GM12878 (cell line): ENCODE measurements around the gene CTNNA3.

ENCODE experiments used
- ELK1 ChIP-seq: IDR thresholded peaks from 2 replicates; pipeline ENCODE4 v1.6.1; 2012; ENCODE audit warnings: low read depth, low read length, improper control_type of control experiment
- ESRRA ChIP-seq: IDR thresholded peaks from 2 replicates; pipeline ENCODE4 v1.6.1; 2012; ENCODE audit warnings: mild to moderate bottlenecking, low read length, improper control_type of control experiment
- POLR2AphosphoS5 ChIP-seq: IDR thresholded peaks from 2 replicates; pipeline ENCODE4 v1.6.1; 2011; ENCODE audit warnings: mild to moderate bottlenecking, low read length, inconsistent platforms
- SIN3A ChIP-seq: IDR thresholded peaks from 2 replicates; pipeline ENCODE4 v1.6.1; 2012; ENCODE audit warnings: low read depth, low read length, improper control_type of control experiment
- TAF1 ChIP-seq: IDR thresholded peaks from 2 replicates; pipeline ENCODE4 v1.6.1; 2011; ENCODE audit warnings: mild to moderate bottlenecking, low read depth, low read length, borderline replicate concordance
- ZNF274 ChIP-seq: IDR thresholded peaks from one replicate; pipeline ENCODE4 v1.8.0; 2011; ENCODE audit not compliant: insufficient read length, insufficient read depth
- TF ChIP-seq, protein P1 (sequence below), 3 experiments: IDR thresholded peaks in 2 of 3; conservative IDR thresholded peaks in 1 of 3; 2 replicates each; pipeline ENCODE4 v1.5.1; 2011; ENCODE audit warnings: low read depth in 3 of 3, low read length in 3 of 3, mild to moderate bottlenecking in 3 of 3, control low read depth in 2 of 3, moderate library complexity in 2 of 3, inconsistent platforms in 1 of 3, mixed read lengths in 1 of 3; ENCODE audit not compliant: control insufficient read depth in 2 of 3, insufficient read depth in 1 of 3; ENCODE audit errors: extremely low read depth in 1 of 3
- TF ChIP-seq, protein P2 (sequence below): fragments of 150-350 bp; IDR thresholded peaks from 2 replicates; pipeline ENCODE4 v1.6.1; 2016; ENCODE audit warnings: low read depth, low read length

DNA sequence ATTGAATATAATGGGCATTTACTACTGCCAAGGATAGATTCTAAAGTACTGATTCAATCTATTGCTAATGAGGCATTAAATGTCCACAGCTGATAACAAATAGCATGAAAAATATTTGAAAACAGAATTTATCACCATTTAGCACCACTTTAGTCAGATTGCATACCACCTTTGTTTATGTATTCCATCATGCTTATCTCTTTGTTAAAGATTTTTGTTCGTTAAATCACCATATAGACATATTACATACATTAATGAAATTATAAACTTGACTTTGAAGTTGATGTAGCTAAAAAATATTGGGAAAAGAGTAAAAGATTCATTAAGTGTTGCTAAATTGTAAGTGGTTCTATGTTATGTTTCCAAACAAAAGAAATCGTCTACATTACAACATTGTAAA lies 1022.9 kb downstream of the CTNNA3 start:
- TF ChIP-seq, protein P1, sequence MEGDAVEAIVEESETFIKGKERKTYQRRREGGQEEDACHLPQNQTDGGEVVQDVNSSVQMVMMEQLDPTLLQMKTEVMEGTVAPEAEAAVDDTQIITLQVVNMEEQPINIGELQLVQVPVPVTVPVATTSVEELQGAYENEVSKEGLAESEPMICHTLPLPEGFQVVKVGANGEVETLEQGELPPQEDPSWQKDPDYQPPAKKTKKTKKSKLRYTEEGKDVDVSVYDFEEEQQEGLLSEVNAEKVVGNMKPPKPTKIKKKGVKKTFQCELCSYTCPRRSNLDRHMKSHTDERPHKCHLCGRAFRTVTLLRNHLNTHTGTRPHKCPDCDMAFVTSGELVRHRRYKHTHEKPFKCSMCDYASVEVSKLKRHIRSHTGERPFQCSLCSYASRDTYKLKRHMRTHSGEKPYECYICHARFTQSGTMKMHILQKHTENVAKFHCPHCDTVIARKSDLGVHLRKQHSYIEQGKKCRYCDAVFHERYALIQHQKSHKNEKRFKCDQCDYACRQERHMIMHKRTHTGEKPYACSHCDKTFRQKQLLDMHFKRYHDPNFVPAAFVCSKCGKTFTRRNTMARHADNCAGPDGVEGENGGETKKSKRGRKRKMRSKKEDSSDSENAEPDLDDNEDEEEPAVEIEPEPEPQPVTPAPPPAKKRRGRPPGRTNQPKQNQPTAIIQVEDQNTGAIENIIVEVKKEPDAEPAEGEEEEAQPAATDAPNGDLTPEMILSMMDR (IDR thresholded peaks at IDR 0.05 in 2 of 3, conservative IDR thresholded peaks at IDR 0.05 in 1 of 3; ENCODE audit: control insufficient read depth in 2 of 3, extremely low read depth in 1 of 3, insufficient read depth in 1 of 3, low read depth in 3 of 3, low read length in 3 of 3): no peak
- TF ChIP-seq, protein P2, sequence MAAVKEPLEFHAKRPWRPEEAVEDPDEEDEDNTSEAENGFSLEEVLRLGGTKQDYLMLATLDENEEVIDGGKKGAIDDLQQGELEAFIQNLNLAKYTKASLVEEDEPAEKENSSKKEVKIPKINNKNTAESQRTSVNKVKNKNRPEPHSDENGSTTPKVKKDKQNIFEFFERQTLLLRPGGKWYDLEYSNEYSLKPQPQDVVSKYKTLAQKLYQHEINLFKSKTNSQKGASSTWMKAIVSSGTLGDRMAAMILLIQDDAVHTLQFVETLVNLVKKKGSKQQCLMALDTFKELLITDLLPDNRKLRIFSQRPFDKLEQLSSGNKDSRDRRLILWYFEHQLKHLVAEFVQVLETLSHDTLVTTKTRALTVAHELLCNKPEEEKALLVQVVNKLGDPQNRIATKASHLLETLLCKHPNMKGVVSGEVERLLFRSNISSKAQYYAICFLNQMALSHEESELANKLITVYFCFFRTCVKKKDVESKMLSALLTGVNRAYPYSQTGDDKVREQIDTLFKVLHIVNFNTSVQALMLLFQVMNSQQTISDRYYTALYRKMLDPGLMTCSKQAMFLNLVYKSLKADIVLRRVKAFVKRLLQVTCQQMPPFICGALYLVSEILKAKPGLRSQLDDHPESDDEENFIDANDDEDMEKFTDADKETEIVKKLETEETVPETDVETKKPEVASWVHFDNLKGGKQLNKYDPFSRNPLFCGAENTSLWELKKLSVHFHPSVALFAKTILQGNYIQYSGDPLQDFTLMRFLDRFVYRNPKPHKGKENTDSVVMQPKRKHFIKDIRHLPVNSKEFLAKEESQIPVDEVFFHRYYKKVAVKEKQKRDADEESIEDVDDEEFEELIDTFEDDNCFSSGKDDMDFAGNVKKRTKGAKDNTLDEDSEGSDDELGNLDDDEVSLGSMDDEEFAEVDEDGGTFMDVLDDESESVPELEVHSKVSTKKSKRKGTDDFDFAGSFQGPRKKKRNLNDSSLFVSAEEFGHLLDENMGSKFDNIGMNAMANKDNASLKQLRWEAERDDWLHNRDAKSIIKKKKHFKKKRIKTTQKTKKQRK: no peak
- TF ChIP-seq SIN3A (no peak), TAF1 (no peak), POLR2AphosphoS5 (no peak), ELK1 (no peak), ZNF274 (no peak), ESRRA (no peak)
